Measurements from ENCODE around the gene BRPF1.

Gene BRPF1

GRCh38 chr3:9739181-9739580, 7.6 kb downstream of the BRPF1 start:
- no peak for DNase-seq

- DNase-seq, result no peak
Observed at GRCh38 chr3:9742560-9742959, 11.0 kb downstream of the BRPF1 start.

DNA sequence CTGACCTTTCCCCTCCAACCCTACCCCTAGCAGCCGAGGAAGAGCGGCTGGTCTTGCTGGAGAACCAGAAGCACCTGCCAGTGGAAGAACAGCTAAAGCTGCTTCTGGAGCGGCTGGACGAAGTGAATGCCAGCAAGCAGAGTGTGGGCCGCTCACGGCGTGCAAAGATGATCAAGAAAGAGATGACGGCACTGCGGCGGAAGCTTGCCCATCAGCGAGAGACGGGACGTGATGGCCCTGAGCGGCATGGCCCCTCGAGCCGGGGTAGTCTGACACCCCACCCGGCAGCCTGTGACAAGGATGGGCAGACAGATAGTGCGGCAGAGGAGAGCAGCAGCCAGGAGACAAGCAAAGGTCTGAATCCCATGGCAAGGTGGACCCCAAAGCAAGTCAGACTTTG, 12.0 kb downstream of the BRPF1 start:
- no peak for DNase-seq

DNA sequence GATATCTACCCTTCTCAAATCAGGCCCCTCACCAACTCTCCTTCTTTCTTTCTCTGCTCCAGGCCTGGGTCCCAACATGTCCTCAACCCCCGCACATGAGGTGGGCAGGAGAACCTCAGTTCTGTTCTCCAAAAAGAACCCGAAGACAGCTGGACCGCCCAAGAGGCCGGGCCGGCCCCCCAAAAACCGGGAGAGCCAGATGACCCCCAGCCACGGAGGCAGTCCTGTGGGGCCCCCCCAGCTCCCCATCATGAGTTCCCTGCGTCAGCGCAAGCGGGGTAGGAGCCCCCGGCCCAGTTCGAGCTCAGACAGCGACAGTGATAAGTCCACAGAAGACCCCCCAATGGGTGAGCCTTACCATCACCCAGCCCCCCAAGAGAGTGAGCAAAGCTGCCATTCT, 12.6 kb downstream of the BRPF1 start:
- no peak for DNase-seq

GRCh38 chr3:9745521-9745920, 14.0 kb downstream of the BRPF1 start:
- DNase-seq, result no peak

DNA sequence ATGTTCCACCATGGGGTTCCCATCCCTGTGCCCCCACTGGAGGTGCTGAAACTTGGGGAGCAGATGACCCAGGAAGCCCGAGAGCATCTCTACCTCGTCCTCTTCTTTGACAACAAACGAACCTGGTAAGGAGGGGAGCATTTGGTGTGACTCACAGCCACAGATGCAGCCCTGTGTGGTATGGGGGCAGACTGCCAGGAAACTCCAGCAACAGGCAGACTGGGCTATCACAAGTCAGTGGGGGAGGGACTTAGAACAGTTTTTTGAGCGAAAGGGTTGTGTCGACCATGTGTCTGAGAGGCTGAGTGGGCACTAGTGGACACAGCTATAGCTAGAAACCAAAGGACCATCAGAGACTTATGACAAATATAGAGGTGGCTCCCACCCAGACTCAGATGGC, 14.8 kb downstream of the BRPF1 start:
- DNase-seq, result no peak

GRCh38 chr3:9747267-9747666, 15.7 kb downstream of the BRPF1 start:
- DNase-seq, result no peak

GRCh38 chr3:9748031-9748430, 16.5 kb downstream of the BRPF1 start:
- DNase-seq, result no peak

DNA sequence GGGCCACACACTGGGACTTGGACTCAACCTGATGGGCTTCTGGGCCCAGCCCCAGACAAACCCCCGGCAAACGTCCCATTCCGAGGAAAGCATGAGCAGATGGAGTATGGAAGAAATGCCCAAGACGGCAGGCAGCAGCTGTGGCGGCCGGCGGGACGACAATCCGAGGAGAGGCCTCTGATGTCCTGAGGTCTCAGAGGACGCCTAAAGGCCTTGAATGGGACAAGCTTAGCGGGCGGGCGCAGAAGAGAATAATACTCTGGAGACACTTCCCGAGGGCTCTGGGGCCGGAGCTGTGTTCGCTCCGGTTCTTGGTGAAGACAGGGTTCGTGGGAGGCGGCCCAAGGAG, 17.7 kb downstream of the BRPF1 start:
- no peak for DNase-seq

DNA sequence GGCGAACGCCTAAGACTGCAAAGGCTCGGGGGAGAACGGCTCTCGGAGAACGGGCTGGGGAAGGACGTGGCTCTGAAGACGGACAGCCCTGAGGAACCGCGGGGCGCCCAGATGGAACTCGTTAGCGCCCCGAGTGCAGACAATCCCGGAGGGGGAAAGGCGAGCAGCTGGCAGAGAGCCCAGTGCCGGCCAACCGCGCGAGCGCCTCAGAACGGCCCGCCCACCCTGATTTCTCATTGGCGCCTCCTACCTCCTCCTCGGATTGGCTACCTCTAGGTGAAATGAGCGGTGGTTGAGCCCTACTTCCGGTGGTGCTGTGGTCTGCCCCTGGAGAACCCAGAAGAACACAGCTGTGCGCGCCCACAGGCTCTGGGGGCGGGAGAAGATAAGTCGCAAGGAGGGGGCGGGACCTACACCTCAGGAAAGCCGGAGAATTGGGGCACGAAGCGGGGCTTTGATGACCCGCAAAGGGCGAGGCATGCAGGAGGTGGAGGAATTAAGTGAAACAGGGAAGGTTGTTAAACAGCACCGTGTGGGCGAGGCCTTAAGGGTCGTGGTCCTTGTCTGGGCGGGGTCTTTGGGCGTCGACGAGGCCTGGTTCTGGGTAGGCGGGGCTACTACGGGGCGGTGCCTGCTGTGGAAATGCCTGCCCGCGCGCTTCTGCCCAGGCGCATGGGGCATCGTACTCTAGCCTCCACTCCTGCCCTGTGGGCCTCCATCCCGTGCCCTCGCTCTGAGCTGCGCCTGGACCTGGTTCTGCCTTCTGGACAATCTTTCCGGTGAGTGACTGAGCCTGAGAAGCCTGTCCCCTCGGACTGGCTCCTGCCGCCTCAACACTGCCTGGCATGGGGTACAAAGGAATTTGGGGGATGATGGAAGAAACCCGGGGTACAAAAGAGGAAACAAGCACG, 18.4 kb downstream of the BRPF1 start, which contains the start of gene OGG1:
TSS of gene OGG1 (plus strand) at position 308 of the 911 bp plus-strand sequence. CDS start at position 643, 335 bp downstream.
- peak; percentile 97 for DNase-seq

- DNase-seq, result no peak
Observed at GRCh38 chr3:9750556-9751411, 19.2 kb downstream of the BRPF1 start.

DNA sequence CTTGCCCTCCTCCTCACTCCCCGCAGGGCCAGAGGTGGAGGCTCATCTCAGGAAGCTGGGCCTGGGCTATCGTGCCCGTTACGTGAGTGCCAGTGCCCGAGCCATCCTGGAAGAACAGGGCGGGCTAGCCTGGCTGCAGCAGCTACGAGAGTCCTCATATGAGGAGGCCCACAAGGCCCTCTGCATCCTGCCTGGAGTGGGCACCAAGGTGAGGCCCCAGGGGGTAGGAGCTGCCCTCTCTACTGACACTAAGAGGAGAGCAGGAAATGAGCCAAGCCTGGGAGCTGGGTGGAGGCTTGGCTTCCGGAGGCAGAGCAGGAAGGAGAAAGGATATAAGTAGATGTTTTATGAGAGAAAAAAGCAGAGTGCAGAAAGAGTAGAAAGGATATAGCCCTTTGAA, 23.1 kb downstream of the BRPF1 start:
- no peak for DNase-seq

GRCh38 chr3:9757427-9757826, 25.9 kb downstream of the BRPF1 start:
- DNase-seq, result no peak

GRCh38 chr3:9760779-9761505, 29.4 kb downstream of the BRPF1 start:
- DNase-seq, result no peak

DNA sequence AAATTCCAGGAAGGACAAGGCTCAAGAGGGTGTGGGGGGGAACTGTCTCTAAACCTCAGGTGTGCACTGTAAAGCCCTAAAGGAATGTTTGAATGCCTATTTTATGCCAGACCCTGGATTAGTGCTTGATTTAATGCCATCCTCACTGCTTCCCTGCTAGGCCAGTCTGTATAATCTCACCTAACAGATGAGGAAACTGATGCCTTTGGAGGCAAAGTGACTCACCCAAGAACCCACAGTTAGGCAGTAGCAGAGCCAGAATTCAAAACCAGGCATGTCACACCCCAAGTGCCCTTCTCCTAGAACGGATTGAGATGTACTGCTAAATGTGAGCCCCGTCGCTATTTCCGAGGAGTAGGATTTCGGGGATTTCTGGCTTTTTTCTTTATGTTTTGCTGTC, 30.4 kb downstream of the BRPF1 start:
- DNase-seq, result no peak

DNA sequence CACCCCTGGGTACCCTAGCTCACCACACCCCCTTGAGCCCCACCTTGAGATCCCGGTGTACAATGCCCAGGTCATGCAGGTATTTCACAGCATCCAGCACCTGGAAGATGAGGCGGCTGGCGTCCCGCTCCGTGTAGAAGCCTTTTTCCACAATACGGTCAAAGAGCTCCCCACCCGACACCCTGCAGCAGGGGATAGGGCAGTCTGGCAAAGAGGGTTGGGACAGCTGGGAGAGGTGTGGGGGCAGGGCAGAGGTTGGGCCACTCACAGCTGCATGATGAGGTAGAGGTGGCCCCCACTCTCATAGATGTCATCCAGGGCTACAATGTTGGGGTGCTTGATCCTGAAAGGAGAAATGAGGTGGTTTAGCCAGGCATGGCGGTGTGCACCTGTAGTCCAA, 31.3 kb downstream of the BRPF1 start:
- DNase-seq, result no peak

GRCh38 chr3:9765865-9766264, 34.3 kb downstream of the BRPF1 start:
- DNase-seq, result no peak

- DNase-seq, result no peak
Observed at GRCh38 chr3:9767418-9767817, 35.9 kb downstream of the BRPF1 start.

GRCh38 chr3:9768141-9768775, 36.7 kb downstream of the BRPF1 start:
- DNase-seq, result no peak

GRCh38 chr3:9769012-9769411, 37.5 kb downstream of the BRPF1 start:
- no peak for DNase-seq

DNA sequence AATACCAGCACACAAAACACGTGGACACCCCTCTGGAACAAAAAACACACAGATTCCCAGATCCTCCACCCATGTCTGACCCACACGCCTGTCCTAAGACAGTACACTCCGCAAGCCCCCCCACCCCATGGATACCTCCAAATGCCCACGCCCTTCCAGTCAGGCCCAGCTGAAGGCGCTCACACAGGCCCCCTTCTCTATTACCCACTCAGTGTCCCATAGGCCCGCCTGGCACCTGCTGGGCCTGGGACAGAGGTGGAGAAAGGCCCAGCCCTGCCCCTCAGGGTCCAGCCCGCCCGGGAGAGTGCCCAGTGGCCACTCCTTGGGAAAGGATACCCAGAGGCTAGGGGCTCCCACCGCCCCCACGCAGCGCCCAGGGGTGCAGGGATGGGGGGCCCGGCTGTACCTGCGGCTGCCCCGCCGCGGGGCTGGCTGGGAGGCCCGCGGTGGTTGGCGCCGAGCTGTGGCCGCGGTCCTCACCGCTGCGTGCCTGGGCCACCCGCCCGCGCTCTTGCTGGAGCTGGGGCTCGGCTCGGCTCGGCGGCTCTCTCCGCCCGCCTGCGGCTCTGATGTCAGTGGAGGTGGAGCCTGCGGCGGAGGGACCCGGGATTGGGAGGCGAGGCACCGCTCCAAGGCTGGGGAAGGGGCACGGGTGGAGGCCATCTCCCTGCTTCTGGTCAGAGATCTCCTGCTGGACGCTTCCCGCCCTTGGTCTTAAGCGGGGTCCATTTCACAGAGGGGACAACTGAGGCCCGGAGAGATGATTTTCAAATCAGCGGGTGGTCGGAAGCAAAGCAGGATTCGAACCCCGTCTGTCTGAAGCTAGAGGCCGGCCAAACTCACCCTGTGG, 38.1 kb downstream of the BRPF1 start, which contains the start of gene CAMK1:
TSS of gene CAMK1 (minus strand) at position 522 of the 850 bp plus-strand sequence. CDS start 2,198 bp downstream, outside the sequence.
- peak; percentile 71 for DNase-seq
